GM18505 (cell line): ENCODE measurements around the gene PRR5L.

ENCODE experiments used
- ATAC-seq: cut with Tn5 transposase; IDR thresholded peaks from one replicate; pipeline ENCODE4 v1.9.1; 2021; ENCODE audit not compliant: unreplicated experiment
- POLR2A ChIP-seq: IDR thresholded peaks from 4 replicates; pipeline ENCODE4 v1.6.1; 2011; ENCODE audit warnings: borderline replicate concordance; ENCODE audit not compliant: insufficient read depth, insufficient read length; ENCODE audit errors: extremely low read depth

The PRR5L gene

DNA sequence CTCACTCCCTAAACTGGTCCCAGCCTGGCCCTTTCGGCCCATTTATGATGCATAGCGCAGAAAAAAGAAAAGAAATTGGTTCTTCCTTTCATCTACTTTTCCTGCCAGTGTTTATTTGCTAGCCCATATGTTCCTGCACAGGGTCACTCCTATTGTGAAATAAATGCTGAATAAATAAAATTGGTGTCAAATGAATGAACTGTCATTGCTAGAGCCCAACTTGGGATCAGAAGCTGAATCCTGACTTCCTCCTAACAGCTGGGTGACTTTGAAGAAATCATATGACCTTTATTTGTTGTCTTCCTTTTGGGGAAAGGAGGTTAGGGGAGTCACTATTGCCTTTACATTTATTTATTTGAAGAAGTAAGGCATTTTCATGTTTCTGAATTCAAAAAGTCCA lies 92.0 kb downstream of the PRR5L start:
- no peak for ATAC-seq
- TF ChIP-seq POLR2A = no peak

DNA sequence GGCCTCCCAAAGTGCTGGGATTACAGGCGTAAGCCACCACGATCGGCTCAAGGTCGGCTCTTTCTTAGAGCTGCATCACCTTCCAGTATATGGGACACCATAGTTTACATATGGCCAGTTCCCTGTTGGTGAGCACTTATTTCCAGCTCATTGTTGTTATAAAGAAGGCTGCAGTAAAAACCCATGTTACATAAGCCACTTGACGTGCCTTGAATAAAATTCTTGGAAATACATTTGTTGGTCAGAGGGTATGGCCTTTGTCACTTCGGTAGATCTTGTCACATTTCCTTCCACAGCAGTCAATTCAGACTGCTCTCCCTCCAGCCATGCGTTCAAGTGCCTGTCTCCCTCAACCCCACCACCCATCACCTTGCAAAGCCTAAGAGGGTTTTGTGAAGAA lies 92.9 kb downstream of the PRR5L start:
- ATAC-seq = no peak
- no peak for TF ChIP-seq POLR2A

DNA sequence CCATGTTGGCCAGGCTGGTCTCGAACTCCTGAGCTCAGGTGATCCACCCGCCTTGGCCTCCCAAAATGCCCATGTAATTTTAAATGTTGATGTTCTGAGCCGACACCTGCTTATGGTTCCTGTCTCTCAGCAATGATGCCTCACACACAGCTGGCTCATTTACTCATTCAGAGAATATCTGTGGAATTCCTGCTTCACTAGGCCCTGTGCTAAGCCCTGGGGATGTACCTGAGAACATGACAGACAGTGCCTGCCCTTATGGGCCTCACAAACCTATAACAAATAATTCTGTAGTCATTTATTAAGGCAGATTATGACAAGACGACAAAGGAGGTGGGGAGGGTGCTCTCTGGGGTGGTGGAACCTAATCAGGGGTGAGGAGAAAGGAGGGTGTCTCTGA lies 93.7 kb downstream of the PRR5L start:
- no peak for TF ChIP-seq POLR2A
- ATAC-seq = peak; percentile 64

DNA sequence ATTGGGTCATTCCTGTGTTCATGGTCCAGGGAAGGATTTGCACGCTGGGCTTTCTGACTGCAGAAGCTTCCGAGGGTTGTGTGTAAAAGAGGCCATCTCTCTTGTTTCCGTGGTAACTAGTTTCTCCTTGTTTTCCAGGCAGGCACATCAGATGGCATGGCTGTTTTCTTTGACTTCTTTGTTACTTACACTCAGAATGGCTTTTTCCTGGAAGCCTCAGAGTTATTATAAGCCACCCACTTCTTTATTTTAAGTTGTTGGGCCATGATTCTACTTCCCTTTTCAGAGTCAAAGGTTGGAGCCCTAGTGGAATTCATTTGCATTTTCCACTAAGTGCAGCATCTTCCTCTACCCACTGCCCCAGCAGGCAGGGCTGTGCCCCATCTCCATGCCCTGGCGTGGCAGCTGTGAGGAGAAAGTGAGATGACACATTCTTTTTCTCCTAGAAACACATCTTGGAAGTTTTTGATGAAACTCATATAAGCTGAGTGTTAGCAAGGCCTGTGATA lies 94.9 kb downstream of the PRR5L start:
- ATAC-seq = peak; percentile 56
- TF ChIP-seq POLR2A = no peak

DNA sequence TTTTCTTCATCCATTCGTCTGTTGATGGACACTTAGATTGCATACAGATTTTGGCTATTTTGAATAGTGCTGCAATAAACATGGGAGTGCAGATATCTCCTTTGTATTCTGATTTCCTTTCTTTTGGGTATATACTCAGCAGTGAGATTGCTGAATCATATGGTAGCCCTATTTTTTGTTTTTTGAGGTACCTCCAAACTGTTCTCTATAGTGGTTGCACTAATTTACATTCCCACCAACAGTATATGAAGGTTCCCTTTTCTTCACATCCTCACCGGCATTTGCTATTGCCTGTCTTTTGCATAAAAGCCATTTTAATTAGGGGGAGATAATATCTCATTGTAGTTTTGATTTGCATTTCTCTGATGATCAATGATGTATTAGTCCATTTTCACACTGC lies 96.1 kb downstream of the PRR5L start:
- ATAC-seq = no peak

DNA sequence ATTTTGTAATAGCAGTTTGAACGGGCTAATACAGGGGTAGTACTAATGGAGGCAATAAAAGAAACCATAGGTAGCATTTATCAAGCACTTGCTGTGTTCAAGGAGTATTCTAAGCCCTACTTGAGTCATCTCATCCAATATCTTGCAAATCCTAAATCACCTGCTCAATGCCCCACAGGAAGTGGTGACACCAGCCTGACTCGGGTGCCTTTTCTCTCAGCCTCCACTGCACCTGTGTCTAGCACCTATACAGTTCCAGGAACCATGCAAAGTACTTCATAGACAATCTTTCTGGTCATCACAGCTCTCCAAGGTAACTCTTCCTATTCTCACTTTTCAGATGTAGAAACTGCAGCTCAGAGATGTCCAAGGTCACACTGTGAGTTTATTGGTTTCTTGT lies 98.0 kb downstream of the PRR5L start:
- no peak for TF ChIP-seq POLR2A
- no peak for ATAC-seq

More for the DNA sequence above, 96.1 kb downstream of the PRR5L start:
- TF ChIP-seq POLR2A = no peak

DNA sequence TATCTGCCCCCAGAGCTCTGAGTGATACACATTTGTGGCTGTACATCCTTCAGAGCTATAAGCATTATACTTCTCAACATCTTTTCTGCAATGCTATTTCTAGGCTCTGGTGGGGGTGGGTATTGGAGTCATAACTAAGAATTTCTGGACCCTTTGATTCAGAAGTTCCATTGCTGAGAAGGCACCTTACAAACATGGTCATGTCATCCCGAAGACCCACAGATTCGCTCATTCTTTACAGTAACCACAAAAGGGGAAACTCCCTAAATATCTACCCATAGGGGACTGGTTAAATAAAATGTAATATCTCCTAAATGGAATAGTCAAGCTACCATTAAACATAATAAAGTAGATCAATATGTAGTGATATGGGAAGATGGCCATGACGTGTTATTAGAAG lies 98.8 kb downstream of the PRR5L start:
- ATAC-seq = no peak
- no peak for TF ChIP-seq POLR2A

DNA sequence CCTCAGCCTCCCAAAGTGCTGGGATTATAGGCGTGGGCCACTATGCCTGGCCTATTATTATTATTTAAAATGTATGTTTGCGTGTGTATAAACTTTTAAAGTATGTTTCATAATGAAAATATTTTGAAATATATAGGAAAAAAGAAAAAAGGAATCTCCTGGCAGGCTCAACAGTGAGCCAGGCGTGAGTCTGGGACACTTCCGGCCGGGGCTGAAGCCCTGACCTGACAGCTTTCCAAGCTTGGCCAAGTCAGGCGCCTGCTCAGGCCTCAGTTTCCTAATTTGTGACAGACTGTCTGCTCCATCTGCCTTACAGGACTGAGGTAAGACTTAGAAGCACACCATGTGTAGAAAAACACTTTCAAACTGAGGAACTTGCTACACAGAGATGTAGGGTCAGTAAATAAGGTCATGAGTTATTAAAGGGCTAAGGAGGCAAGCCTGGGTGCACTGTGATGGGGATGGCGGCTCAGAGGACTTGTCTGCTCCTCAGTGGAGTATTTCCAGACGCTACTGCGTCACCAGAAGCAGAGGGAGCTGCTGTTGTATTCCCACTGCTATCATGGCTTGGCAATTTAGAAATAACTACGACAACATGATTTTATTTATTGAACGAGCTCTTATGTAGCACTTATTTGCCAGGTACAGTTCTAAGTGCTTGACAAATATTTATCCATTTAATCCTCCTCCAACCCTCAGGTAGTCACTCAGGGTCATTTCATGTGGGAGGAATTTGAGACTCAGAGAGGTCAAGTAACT lies 100.1 kb downstream of the PRR5L start:
- ATAC-seq = no peak
- no peak for TF ChIP-seq POLR2A

DNA sequence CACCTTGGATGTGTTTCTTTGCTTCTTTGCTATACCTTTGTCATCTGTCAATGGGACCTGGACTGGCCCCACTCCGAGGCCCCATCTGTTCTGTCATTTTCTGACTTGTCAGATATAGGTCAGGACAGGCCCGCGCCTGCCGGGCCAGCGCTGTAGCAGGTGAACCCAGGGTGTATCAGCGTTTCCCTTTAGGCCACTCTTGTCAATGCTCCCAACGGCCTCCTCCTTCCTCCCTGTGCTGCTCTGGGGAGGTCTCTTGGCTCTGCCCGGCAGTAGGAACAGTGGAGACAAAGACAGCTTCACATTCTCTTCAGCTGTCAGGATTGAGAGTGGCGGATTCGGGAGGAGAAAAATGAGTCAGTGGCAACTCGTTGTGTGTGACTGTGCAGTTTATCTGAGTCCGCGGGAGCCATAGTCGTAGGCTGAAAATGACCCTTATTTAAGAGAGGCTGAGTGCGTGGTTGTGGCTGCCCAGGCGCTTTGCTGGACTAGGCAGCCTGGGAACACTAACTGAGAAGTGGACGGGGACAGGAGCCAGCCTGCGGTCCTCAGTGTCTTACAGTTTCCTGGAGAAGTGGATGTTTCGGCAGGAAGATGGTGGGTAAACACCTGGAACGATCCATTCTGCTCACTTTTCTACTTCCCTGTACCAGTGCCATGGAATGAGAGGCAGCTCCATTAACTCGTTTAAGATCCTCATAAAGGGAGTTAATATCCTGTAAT lies 102.3 kb downstream of the PRR5L start:
- ATAC-seq = no peak
- no peak for TF ChIP-seq POLR2A

DNA sequence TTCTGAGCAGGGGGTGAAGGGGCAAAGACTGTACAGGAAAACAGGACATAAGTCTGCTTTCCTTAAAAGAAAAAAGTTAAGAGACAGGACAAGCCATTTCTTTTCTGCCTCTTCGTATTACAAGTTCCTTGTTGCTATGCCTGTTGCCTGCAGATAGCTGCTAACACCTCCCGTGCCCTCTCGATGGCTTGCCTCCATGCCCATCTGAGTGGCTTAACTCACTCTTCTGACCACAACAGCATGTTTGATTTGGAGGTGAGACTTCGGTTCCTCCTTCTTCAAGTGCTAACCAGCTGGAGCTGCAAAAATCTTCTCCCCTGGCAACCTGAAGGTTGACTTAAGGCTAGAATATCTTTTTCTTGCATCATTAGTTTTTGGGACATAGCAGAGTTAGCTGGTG lies 103.1 kb downstream of the PRR5L start:
- no peak for TF ChIP-seq POLR2A
- no peak for ATAC-seq

DNA sequence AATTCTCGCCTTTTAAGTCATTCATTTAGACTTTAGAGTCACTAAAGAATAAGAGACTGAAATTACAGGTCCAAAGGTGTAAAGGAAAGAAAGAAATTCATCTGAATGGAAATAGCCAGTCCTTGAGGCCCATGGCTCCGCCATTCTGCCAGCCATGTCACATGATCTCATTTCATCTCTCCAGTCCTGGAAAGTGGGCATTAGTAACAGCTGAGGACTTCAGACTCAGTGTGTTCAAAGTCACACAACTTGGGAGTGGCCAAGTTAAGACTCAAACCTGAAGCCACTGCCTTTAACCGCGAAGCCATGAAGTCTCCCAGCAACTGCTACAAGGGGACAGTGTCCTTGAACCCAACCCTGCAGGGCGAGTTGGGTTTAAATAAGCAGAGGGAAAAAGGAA lies 103.7 kb downstream of the PRR5L start:
- ATAC-seq = no peak

DNA sequence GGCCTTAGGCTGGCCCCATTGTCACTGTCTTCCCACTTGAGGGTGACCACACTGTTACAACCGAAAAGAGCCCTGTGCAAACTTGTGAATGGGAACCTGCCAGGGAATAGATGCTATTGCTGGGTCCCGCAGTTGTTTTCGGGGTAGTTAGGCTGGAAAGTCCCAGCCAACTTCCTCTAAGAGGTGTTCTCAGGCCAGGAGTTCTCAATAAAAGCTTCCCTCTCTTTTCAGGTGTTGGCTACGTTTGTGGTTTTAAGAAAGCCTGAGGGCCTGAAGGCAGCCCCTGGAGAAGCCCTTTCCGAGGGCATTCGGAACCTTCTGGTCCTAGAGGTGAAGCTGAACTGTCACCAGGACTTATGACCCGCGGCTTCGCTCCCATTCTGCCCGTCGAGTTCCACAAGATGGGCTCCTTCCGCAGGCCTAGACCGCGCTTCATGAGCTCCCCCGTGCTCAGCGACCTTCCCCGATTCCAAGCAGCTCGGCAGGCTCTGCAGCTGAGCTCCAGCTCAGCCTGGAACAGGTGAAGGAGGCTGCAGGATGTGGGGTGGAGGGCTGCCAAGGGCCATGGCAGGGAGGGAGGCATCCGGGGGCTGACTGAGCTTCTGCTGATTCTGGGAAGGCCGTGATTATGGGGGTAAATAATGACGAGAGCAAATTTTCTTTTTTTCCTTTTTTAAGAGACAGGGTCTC lies 104.8 kb downstream of the PRR5L start:
- no peak for ATAC-seq
- TF ChIP-seq POLR2A = no peak

More for the DNA sequence above, 103.7 kb downstream of the PRR5L start:
- no peak for TF ChIP-seq POLR2A

DNA sequence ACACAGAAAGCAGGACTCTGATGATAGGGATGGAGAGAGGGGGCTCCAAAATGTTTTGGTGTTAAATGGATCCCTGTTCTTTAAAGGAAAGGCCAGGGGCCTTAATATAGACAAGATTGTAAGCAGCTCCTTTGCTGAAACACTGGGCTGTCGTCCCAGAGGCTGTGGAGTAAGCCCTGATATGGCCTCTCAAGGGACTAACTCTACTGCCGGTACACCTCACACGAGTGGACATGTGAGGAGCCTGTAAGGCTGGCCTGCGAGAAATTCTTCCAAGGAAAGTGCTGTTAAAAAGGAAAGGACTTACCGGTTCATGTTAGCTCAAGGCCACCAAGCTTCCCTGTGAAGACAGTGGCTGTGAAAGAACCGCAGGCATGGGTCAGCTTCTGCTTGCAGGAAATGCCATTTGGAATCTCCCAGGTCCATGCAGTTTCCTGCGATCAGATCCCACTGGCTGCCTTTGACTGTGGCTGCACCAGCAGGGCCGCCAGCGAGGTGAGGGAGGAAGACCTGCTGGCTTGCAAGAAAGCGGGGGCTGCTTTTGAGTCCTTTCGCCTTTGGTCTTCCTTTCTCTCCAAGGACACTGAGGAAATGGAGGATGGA lies 106.6 kb downstream of the PRR5L start:
- no peak for ATAC-seq
- TF ChIP-seq POLR2A = no peak
